Measurements from ENCODE around the gene SELENOT.

The SELENOT gene

DNA sequence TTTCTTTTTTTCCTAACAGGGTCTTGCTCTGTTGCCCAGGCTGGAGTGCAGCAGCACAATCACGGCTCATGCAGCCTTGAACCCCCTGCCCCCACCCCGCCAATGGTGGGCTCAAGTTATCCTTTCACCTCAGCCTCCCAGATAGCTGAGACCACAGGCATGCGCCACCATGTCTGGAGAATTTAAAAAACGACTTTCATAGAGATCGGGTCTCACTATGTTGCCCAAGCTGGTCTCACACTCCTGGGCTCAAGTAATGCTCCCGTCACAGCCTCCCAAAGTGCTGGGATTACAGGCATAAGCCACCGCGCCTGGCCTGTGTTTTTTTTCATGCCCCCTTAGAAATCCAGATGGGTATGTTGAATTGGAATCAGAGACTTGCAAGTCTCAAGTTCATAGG is 60.3 kb downstream of the SELENOT start:
- no peak for DNase-seq (ENCODE audit: low read depth)

DNA sequence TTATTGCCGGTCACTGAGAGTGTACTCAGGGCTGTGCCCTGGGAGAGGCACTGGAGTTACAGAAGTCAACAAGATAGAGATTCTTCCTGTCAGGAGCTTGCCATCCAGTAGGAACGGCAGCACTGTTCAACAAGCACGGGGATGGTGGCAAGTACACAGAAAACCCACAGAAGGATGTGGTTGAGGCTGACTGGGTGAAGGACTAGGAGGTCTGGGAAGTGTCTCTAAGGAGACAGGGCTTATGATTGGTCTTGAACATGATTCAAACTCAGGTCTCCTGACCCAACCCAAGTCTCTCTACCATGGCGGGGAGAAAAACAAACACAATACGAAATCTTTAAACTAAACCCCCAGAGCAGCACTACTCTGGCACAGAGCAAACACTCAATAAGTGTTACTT is 63.0 kb downstream of the SELENOT start:
- DNase-seq (ENCODE audit: low read depth) = no peak

DNA sequence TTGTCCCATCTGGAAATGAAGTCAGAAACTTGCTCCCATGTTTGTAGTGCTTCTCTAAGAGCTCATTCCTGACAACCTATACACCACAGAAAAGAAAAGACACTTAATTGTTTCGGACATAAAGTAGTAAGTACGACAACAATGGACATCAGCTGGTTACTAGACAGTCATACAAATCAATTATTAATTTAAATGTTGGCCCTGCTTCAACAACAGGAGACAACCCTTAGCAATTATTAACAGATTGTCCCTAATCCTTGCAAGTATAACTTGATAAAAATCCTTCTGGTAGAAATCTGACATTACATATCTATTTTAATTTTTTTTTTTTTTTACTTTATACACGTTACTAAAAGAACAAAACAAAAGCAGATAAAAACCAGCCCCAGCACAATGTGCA is 70.8 kb downstream of the SELENOT start:
- no peak for DNase-seq (ENCODE audit: low read depth)

DNA sequence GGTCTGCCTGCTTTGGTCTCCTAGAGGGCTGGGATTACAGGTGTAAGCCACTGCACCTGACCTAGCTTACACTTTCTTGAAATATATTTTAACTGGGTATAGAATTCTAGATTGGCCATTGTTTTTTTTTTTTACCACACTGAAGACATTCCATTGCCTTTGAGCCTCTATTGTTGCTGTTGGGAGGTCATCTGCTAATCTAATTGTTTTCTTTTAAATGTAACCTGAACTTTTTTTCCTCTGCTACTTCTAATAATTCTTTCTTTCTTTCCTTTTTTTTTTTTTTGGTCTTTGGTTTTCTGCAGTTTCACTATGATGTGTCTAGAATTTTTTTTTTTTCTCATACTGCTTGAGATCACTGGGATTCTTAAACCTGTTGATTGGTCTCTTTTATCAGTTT is 72.5 kb downstream of the SELENOT start:
- no peak for DNase-seq (ENCODE audit: low read depth)
